SKM-1 treated with dmso at 0.1 percent for 144 hours (cell line): ENCODE results near the gene COMMD10.

Experiments
- DNase-seq: peaks from one replicate; lab custom pipeline; 2025; ENCODE audit not compliant: unreplicated experiment; lab: John Stamatoyannopoulos, UW

Gene COMMD10

DNA sequence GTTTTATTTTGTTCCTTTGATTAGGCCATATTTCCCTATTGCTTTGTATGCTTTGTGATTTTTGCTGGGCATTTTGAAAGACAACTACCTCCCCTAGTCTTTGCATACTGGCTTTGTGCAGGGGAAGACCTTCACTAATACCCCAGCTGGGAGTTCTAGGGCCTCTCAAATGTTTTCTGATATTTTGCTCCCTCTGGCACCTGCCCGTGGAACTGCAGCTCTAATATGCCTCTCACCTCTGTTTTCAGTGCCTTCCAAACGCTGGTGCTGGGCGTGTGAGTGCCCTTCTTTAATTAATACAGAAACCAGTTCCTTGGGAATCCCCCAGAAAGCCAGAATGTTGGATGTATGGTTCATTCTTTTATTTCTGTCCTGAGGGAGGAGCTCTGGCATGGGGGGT, 204.5 kb downstream of the COMMD10 start:
- no peak for DNase-seq

DNA sequence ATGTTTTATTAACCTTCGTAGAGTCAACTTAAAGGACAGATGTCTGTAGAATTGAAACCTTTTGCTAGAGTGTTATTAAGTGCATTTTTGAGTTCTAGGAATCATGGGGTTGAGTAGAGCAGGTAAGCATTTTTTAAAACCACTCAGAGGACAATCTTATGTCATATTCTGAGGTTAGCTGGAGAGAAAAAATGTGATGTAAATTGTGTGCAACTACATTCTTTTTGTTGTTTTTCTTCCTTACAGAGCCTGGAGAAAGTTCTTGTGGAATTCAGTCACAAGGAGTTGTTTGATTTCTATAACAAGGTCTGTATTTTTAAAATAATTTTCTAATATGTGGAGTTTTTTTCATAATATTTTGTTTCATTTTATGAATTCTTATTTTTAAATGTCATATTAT, 206.4 kb downstream of the COMMD10 start:
- no peak for DNase-seq

DNA sequence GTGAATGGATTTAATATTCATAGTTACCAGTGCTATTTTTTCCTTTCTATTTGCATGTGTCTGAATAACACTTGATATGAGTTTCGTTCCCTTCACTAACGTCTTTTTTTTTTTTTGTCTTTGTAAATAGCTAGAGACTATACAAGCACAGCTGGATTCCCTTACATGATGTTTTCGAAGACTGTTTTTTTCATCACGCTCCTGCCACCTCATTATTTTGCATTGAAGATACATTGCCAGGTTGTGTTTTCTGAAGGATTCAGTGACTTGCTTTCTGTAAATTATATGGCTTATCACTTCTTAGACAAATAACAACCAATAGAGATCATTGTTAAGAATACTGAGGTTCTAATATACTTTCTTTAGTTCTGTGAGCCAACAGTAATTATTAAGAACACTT, 207.5 kb downstream of the COMMD10 start:
- no peak for DNase-seq

DNA sequence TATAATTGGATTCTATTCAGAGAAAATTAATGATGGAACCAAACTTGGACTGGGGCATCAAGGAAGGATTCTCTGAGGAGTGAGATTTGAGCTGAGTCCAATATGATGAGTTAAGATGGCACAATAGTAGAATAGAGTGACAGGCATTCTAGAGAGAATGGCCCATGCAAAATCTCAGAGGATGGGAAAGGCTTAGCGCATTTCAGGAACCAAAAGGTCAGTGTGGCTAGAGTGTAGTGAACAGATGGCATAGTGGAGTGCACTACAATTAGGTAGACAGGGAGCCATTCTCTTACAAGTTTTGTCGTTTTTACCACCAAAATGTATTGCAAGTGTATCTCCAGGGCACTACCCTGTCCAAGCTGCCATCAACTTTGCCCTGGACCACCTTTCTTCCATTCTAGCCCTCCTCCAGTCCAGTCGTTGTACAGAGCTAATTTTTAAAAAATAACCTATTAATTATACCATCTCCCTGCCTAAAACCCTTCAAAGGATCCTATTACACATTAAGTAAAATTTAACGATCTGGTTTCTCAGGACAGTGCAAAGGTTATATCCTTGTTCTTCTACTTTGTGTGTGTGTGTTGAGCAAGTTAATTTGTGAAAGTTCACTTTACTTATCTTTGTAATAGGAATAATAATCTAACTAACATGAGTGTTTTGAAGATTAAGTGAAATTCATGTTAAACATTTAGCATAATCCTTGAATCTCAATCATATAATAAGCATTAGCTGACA, 211.7 kb downstream of the COMMD10 start:
- DNase-seq: no peak

DNA sequence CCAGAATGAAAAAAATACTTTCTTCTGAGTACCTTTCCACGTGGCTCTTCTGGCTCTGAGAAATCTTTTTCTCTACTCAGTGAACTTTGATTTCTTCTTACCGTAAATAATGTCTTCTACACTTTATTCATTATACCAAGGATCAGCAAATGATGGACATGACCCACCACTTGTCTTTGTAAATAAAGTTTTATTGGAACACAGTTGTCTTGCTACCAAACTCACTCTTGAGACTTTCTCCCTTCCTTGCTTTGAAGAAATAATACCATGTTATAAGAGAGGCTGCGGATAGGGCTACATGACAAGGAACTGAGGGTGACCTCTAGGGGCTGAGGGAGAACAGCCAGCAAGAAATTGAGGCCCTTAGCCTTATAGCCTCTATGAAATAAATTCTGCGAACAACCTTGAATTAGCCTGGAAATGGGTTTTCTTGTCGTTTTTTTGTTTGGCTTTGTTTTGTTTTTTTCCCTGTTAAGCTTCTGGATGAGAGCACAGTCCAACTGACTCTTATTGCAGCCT, 212.5 kb downstream of the COMMD10 start:
- DNase-seq: no peak

DNA sequence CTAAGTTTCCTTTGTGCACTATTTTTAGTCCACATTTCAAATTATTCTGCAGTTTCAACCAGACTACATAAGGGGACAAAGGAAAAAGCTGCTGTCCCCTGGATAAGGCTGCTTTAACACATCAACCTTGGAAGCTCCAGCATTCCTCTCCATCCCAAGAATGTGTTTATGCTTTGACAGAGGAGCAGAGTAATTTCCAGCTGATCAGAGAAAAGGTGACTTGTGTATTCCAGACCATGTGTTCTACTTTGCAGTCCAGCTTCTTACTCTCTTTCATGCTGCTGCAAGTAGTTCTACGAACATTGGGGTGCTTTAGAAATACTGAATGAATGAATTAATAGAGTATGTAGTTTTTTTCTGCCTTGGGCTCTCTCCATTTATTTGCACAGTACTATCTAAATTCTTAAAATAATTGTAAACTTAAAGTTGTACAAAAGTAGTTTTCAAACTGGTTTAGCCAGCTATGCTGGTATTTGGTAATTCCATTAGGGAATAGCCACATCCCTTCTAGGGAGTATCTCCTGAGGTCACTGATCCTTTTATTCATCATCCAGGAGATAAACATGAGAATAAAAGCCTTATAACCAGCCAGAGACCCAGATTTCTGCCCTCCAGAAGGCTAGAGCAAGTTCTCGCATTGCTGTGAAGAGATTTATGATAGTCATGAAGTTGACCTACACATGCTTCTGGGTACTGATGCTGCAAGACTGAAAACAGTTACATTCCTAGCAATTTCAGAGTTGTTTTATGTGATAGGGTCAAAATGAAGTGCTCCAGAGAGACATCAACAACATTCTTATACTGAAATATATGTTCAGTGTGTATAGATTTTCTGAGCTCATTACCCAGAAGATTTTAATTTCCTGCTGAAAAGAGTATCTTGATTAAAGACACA, 215.2 kb downstream of the COMMD10 start:
- DNase-seq: no peak

DNA sequence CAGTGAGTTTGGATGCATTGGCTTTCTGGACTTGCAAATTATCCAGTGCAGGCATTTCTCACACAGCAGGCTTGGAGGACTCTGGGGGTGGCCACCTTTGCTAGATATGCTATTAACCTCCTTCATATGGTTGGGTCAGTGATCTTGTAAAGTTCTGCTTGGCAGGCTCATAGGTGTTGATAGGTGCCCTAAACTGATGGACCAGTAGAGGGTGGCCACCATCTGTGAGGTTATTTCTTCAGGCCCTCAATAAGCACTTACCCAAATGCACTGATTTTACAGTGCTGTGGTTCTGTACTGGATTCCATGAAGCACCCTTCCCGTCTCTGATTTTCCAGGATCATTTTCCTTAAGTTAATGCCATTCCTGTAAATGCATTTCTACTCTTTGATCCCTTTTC, 216.3 kb downstream of the COMMD10 start:
- no peak for DNase-seq

DNA sequence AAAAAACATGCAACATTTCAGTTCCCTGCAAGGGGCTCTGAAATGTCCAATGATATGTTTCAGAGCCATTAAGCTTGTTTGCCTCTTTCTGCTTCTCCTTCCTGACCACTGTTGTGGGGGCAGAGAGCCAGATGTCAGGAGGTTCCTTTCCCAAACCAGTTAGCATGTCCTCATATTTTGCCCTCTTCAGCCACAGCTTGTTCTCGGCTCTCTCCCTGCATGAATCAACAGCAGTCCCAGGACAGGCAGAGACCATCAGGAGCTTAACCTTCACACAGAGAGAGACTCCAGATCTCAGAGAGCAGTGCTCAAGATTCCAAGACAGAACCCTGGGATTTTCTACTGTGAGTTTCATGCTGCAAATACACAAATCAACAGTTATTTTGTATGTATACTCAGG, 218.5 kb downstream of the COMMD10 start:
- DNase-seq: no peak

DNA sequence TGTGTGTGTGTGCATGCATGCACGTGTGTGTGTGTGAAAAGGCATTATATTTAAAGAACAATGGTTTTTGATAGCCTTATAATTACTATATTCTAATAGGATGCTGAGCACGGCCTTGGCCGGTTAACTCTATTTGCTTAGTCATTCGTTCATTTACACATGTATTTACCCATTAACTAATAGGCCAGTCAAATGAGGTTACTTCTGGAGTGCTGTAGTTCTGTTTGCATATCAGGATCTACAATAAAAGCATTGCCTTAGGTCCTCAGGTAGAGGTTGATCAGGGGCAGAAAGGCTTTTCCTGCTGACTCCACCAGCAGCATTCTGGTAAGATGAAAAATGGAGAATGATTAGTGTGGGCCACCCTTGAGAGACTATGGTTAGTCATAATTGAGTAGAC, 219.0 kb downstream of the COMMD10 start:
- DNase-seq: no peak

DNA sequence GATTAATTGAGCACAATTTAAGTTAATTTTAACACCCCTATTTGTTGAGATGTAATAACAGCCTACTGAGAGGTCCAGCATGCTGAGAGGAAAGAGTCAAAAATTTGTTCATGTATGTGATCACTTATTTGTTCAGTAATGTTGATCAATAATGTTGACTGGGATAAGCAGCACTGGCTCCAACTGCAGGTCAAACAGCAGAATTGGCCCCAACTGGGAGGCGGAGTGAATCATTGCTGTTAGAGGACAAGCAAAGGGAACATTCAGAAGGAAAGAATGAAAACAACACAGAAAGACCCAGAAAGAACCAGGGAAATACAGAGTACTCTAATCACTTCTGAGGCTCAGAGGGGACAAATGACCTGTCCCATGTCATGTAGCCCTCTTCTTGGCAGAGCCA, 221.1 kb downstream of the COMMD10 start:
- no peak for DNase-seq

DNA sequence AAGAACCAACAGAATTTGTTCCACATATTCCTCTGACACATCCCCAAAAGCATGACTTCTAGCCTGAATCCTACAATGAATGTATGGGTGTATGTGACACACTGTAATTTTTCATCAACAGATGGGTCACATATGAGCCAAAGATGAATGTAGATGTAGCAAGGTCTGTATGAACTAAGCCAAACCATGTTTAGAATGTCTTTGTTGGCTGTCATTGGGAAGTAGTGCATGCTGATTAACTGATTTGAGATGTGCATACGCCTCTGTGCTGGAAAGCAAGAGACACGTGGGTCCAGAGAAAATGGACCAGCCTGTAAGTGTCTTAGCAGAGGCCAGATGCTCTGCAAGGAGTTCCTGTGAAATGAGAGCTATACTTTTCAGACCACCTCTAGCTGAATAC, 222.0 kb downstream of the COMMD10 start:
- no peak for DNase-seq

DNA sequence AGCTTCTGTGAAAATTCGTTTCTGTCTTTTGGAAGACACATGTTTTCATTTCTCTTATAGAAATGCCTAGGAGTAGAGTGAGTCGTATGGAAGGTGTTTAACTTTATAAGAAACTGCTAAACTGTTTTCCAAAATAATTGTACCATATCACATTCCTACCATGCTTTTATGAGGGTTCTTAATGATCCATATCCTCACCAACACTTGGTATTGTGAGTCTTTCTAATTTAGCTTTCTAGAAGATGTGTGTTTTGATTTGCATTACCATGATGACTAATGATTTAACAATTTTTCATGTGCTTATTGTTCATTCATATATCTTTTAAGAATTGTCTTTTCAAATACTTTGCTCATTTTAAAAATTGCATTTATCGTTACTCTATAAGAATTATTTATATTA, 223.6 kb downstream of the COMMD10 start:
- no peak for DNase-seq

DNA sequence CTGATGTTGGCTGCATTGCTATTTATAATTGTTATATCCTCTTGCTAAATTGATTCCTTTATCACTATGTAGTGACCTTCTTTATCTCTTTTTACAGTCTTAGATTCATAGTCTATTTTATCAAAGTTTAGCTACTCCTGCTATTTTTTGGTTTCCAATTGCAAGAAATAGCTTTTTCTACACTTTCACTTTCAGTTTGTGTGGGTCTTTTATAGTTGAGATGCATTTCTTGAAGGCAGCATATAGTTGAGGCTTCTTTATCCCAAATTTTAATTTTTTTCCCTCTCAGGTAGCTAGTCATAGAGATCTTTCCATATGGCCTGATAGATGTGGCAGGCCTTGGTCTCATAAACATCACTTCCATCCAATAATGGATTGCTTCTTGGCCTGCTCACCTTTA, 228.5 kb downstream of the COMMD10 start:
- no peak for DNase-seq

DNA sequence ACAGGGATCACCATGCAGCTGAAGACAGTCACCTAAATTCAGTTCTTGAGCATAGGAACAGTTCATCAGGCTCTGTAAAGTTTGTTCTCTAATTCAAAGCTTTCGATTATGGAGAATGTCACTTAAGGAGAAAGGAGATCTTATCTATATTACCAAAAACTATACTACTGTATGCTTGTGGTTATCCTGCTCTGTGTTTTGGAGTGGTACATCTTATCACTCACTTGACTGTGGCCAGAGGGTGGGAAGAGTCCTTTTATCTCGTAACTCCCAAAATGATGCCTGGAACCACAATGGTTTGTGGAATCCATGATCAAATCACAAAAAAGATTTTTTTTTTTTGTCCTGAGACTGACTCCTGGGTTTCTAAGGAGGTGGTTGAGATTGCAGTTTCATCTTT, 230.7 kb downstream of the COMMD10 start:
- DNase-seq: no peak

DNA sequence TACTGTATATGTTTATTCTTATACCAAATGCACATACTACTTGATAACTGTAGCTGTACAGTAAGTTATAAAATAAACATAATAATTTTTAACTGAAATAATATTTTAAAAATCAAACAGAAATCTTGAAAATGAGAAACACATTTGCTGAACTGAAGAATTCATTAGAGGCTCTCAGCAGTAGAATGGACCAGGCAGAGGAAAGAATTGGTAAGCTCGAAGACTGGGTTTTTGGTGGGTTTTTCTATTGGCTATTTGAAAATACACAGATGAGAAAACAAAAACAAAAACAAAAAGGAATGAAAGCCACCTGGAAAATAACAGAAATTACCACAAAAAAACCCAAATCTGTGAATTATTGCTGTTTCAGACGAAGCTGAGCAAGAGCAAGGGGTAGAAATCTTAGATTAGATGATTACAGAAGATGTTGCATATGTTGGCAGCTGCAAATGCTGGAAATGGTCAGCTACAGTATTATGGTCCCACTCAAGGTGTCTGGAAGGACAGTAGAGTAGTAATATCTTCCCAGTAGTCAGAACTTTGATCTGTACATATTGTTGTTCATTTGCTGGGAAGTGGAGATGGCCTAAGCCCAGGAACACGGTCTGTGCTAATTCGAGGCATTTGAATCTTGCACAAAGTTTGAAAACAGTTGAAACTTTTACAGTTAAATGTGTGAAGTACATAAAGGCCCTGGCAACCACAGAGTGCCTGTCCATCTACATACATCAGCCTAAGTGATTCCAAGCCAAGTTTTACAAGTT, 233.4 kb downstream of the COMMD10 start:
- DNase-seq: no peak

DNA sequence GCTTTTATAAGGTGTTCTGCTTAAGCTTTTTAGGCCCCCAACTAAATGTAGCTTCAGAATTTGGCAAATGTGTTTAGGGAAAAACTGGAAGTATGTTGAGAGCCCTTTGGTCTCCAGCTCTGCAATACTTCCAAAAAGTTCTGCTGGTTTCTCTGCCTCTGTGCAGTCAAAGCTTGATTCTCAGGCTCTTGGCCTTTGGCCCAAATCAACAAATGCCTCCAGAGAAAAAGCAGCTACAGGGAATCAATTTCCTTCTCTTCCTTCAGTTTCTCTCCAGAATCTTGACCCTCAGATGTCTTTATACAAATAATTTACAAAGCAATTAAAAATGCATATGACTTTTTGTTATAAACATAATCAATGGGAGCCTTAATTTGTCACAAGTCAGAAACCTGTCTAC, 235.7 kb downstream of the COMMD10 start:
- DNase-seq: no peak

DNA sequence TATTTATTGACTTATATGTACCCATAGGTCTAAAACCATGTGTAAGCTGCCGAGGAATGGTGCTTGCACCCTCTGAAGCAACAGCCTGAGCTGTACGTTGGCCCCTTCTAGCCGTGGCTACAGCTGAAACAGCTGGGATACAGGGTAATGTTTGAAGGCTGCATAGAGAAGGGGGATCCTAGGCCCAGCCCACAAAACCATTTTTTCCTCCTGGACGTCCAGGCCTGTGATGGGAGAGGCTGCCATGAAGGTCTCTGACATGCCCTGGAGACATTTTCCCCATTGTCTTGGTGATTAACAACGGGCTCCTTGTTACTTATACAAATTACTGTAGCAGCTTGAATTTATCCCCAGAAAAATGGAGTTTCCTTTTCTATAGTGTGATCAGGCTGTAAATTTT, 244.7 kb downstream of the COMMD10 start:
- DNase-seq: no peak

DNA sequence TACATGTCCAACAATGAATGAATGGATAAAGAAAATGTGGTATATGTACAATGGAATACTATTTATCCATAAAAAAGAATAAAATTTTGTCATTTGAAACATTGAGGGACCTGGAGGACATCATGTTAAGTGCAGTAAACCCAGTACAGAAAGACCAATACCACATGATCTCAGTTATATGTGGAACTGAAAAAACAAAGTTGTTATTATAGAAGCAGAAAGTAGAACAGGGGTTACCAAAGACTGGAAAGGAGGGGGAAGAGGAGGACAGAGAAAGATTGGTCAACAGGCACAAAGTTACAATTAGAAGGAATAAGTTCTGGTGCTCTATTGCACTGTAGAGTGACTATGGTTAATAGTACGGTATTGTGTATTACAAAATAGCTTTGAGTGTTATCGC, 256.0 kb downstream of the COMMD10 start:
- no peak for DNase-seq
